GM12878 (cell line): Measurements from ENCODE around the gene KIF5A. TPM values are rescaled to one million over a fixed set of nuclear protein-coding genes. Genes with fewer than 3 reads are reported as not detected.

Source experiments
- ATAC-seq: fragments of 200-7000 bp; cut with Tn5 transposase; 3 replicates; pipeline ENCODE4 v1.9.1; 2020; ENCODE audit warnings: mild to moderate bottlenecking, moderate library complexity
- BruUV-seq: library from RNA; stranded (reverse); fragments of 400-500 nt; replicated peaks from 2 replicates; lab custom pipeline; 2021; lab: Mats Ljungman, UMichigan
- CTCF ChIA-PET: fragments of 300-600 bp; sonication (Branson Sonifier 250); formaldehyde crosslinking; extraction: SDS; loops from one replicate; lab custom pipeline; 2021; ENCODE audit warnings: inconsistent platforms; lab: Yijun Ruan, JAX
- POLR2A ChIA-PET: fragments of 350-600 bp; formaldehyde crosslinking; extraction: SDS; loops from one replicate; lab custom pipeline; 2021; ENCODE audit warnings: inconsistent platforms; lab: Charles Lee
- RAD21 ChIA-PET: fragments of 300-600 bp; sonication (Branson Sonifier 250); formaldehyde crosslinking; loops from one replicate; lab custom pipeline; 2023; ENCODE audit warnings: antibody characterized with exemption; ENCODE audit not compliant: unreplicated experiment; lab: Charles Lee
- SMC1A ChIA-PET: fragments of 300-600 bp; sonication (Branson Sonifier 250); formaldehyde crosslinking; loops from one replicate; lab custom pipeline; 2023; ENCODE audit not compliant: unreplicated experiment, uncharacterized antibody; lab: Charles Lee
- DNase-seq: peaks from one replicate; pipeline ENCODE4 v3.0.0-alpha.2; 2011; ENCODE audit warnings: low read depth, low spot score
- FAIRE-seq: peaks from 3 replicates; lab custom pipeline; 2011; peaks lifted over from hg19 to GRCh38; lab: Jason Lieb, UNC
- H2AFZ ChIP-seq: 2 replicates; pipeline ENCODE4 v1.6.0; 2011; ENCODE audit warnings: low read depth, low read length, control low read depth; ENCODE audit not compliant: control insufficient read depth
- H3K27ac ChIP-seq: 2 replicates; pipeline ENCODE4 v1.5.1; 2011; ENCODE audit warnings: control low read depth; ENCODE audit not compliant: control insufficient read depth, insufficient read depth
- H3K27me3 ChIP-seq, 2 experiments: replicated peaks in 1 of 2; 2 replicates each; pipeline versions ENCODE4 v1.6.0 to v1.6.1; 2011; ENCODE audit warnings: low read length in 1 of 2; ENCODE audit not compliant: control insufficient read depth in 2 of 2, insufficient read depth in 2 of 2
- H3K36me3 ChIP-seq, 2 experiments: 2 replicates each; pipeline ENCODE4 v1.5.1; 2011; ENCODE audit warnings: low read length in 1 of 2; ENCODE audit not compliant: control insufficient read depth in 2 of 2, insufficient read depth in 2 of 2
- H3K4me1 ChIP-seq: 2 replicates; pipeline ENCODE4 v1.6.1; 2011; ENCODE audit warnings: mild to moderate bottlenecking, low read length, moderate library complexity, mixed read lengths; ENCODE audit not compliant: control insufficient read depth, insufficient read depth
- H3K4me2 ChIP-seq: 2 replicates; pipeline ENCODE4 v1.6.0; 2011; ENCODE audit warnings: control low read depth; ENCODE audit not compliant: control insufficient read depth, insufficient read depth
- H3K4me3 ChIP-seq: fragments of 200-600 bp; sonication (generic); 2 replicates; pipeline ENCODE4 v1.5.1; 2016
- H3K79me2 ChIP-seq: 2 replicates; pipeline ENCODE4 v1.6.0; 2011; ENCODE audit warnings: low read length; ENCODE audit not compliant: control insufficient read depth, insufficient read depth
- H3K9ac ChIP-seq: 2 replicates; pipeline ENCODE4 v1.8.0; 2011; ENCODE audit warnings: low read length, control low read depth, mixed read lengths; ENCODE audit not compliant: control insufficient read depth, insufficient read depth
- H3K9me3 ChIP-seq: replicated peaks from 3 replicates; pipeline ENCODE4 v1.5.1; 2011; ENCODE audit warnings: mild to moderate bottlenecking, low read length; ENCODE audit not compliant: control insufficient read depth, insufficient read depth
- H4K20me1 ChIP-seq: 2 replicates; pipeline ENCODE4 v1.6.0; 2011; ENCODE audit not compliant: control insufficient read depth, insufficient read depth
- KDM1A ChIP-seq: fragments of 200-600 bp; sonication (generic); IDR thresholded peaks from 2 replicates; pipeline ENCODE4 v1.6.1; 2016; ENCODE audit warnings: borderline replicate concordance
- NFXL1 ChIP-seq: fragments of 450-650 bp; IDR thresholded peaks from 2 replicates; pipeline ENCODE4 v1.6.1; 2017; ENCODE audit warnings: antibody characterized with exemption, mild to moderate bottlenecking, borderline replicate concordance
- NFYA ChIP-seq: IDR thresholded peaks from 2 replicates; pipeline ENCODE4 v1.6.1; 2011; ENCODE audit warnings: low read depth, mild to moderate bottlenecking, low read length, improper control_type of control experiment, borderline replicate concordance
- RFX5 ChIP-seq: IDR thresholded peaks from 2 replicates; pipeline ENCODE4 v1.6.1; 2011; ENCODE audit warnings: low read depth, low read length, improper control_type of control experiment
- SMARCA5 ChIP-seq: fragments of 450-650 bp; IDR thresholded peaks from 2 replicates; pipeline ENCODE4 v1.6.1; 2017; ENCODE audit warnings: mild to moderate bottlenecking
- STAT3 ChIP-seq: IDR thresholded peaks from 2 replicates; pipeline ENCODE4 v1.6.1; 2011; ENCODE audit warnings: low read depth, low read length, improper control_type of control experiment
- WGBS: methylation state at CpG from one replicate; pipeline ENCODE4 v1.1.6; 2016; ENCODE audit warnings: low lambda C conversion rate; ENCODE audit not compliant: insufficient replicate concordance, insufficient coverage; ENCODE audit errors: missing lambda C conversion rate; 5-methylcytosine and 5-hydroxymethylcytosine counted together
- in situ Hi-C: fragments of 300-500 bp; cut with MboI; formaldehyde crosslinking; loops from 9 replicates; pipeline ENCODE4 v1.14.3; 2018; ENCODE audit warnings: mixed read lengths
- intact Hi-C: fragments of 100-400 bp; cut with micrococcal nuclease; formaldehyde crosslinking; loops from one replicate; pipeline ENCODE4 v1.14.2; 2022; ENCODE audit not compliant: unreplicated experiment
- polyA plus RNA-seq, 11 experiments: library from polyadenylated mRNA; depleted of rRNA in 4 of 11; unstranded in 6 of 11; stranded (reverse) in 5 of 11; fragments of >200 nt; fragmentation: Nextera tagmentation in 4 of 11; fragmentation: Illumina TruSeq in 1 of 11; extraction: Ambion mirVana in 4 of 11; extraction: Trizol in 1 of 11; gene quantifications; 1 replicate in 1 of 11; 2 replicates in 10 of 11; pipeline versions ENCODE4 v1.2.1 to v1.2.3, GENCODE V29; 2011 to 2016; ENCODE audit warnings: inconsistent platforms in 2 of 11, missing spikeins in 2 of 11, low read depth in 1 of 11
- total RNA-seq, 4 experiments: library from RNA; depleted of rRNA in 3 of 4; stranded (reverse); fragments of >200 nt in 3 of 4; fragmentation: Illumina TruSeq in 1 of 4; extraction: Trizol in 1 of 4; gene quantifications; 2 replicates each; pipeline versions ENCODE4 v1.2.1 to v1.2.3, GENCODE V29; 2013 to 2021
- TF ChIP-seq, protein P1 (sequence below): IDR thresholded peaks from 2 replicates; pipeline ENCODE4 v1.6.1; 2011; ENCODE audit warnings: borderline replicate concordance, low read depth, mild to moderate bottlenecking, moderate library complexity, low read length; ENCODE audit not compliant: insufficient read depth, poor library complexity, severe bottlenecking
- TF ChIP-seq, protein P2 (sequence below), 3 experiments: IDR thresholded peaks in 2 of 3; conservative IDR thresholded peaks in 1 of 3; 2 replicates each; pipeline ENCODE4 v1.5.1; 2011; ENCODE audit warnings: low read depth in 3 of 3, low read length in 3 of 3, mild to moderate bottlenecking in 3 of 3, control low read depth in 2 of 3, moderate library complexity in 2 of 3, inconsistent platforms in 1 of 3, mixed read lengths in 1 of 3; ENCODE audit not compliant: control insufficient read depth in 2 of 3, insufficient read depth in 1 of 3; ENCODE audit errors: extremely low read depth in 1 of 3

Gene KIF5A
- total and polyA plus RNA-seq, 10 of the 15 experiments (the other 5 are each of a cell fraction or from before 2014, with no cell fraction given), result 0.35 to 2.9 (median 0.97) TPM

GRCh38 chr12:57619434-57620244 lies 69.8 kb downstream of the KIF5A start:
- Histone ChIP-seq H3K27ac (no peak overlapping the region), H3K36me3 (no peaks in the 10 kb centered on the region), H3K9ac (no peak overlapping the region), H3K4me1 (peaks cover 6% of the 10 kb centered on the region), H3K27me3 (peaks cover 24 to 25% of the 10 kb centered on the region in 2 experiments; a peak in 3 of 4 replicates), H3K4me3 (no peak overlapping the region), H3K4me2 (no peak overlapping the region), H3K79me2 (no peaks in the 10 kb centered on the region), H3K9me3 (no peaks in the 10 kb centered on the region), H2AFZ (no peak overlapping the region), H4K20me1 (no peaks in the 10 kb centered on the region)
- SMC1A ChIA-PET, result interaction anchor here (1.9 kb wide), 1 partner anchor 29 kb away, joined by 4 read pairs; the partner anchor contains the start of gene PIP4K2C
- CTCF ChIA-PET, result interaction anchor here (0.7 to 7.8 kb wide), 8 partner anchors 20 to 161 kb away, joined by 3 to 119 read pairs (median 4); partner anchors contain the start of gene DCTN2
- in situ Hi-C loops, result no loop called here
- DNase-seq, result no peak
- no peak for FAIRE-seq
- ATAC-seq, result no peak
- POLR2A ChIA-PET, result no interaction called here
- BruUV-seq, result no TSS peak
- intact Hi-C loops, result loop anchor here (5.0 kb wide), 1 partner anchor 162 kb away; the partner anchor contains the start of genes GLI1 and INHBE
- WGBS, result 20% methylated on average over 46 of the region's 46 CpGs
- no peak for TF ChIP-seq STAT3
- RAD21 ChIA-PET, result interaction anchor here (0.6 to 2.9 kb wide), 2 partner anchors 36 to 957 kb away, joined by 3 to 28 read pairs; no protein-coding TSS in a partner anchor

DNA sequence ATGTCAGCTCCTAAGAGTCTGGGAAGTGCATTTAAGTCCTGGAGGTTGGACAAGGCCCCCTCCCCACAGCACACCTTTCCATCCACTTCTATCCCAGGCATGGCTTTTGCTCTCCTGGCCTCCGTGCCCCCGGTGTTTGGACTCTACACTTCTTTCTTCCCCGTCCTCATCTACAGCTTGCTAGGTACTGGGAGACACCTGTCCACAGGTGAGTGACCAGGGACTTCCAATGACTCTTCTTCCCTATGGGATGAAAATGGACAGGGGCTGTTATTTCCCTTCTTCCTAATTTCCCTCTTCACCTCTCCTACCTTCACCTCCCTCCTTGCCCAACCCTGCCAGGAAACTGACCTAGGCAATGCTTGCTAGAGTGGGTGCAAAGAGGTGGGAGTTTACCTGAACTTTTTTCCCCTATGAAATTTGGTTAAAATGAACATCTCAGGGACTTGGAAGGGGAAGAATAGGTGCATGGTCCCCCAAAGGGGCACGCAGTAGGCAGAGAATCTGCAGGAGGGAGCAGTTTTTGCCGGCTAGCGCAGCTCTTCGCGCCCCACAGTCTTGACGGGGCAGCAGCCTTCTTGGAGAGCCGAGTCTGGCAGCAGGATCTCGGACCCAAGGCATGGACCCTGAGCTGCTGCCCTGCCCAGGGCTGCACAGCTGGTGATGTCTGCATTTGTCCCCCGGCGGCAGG lies 70.5 kb downstream of the KIF5A start:
- Histone ChIP-seq H3K79me2 (no peaks in the 10 kb centered on the region), H3K27me3 (peaks cover 24 to 25% of the 10 kb centered on the region in 2 experiments; a peak in 3 of 4 replicates), H3K9me3 (no peaks in the 10 kb centered on the region), H3K4me2 (no peak overlapping the region), H3K4me1 (peaks cover 6% of the 10 kb centered on the region), H3K4me3 (no peak overlapping the region), H3K36me3 (no peaks in the 10 kb centered on the region), H3K27ac (no peak overlapping the region), H4K20me1 (no peaks in the 10 kb centered on the region), H3K9ac (no peak overlapping the region), H2AFZ (no peak overlapping the region)
- no TSS peak for BruUV-seq
- 10% methylated on average over 13 of the region's 13 CpGs for WGBS
- in situ Hi-C loops (no loop called here), intact Hi-C loops (loop anchor here (5.0 kb wide), 1 partner anchor 163 kb away; the partner anchor contains the start of genes GLI1 and INHBE)
- POLR2A ChIA-PET, result interaction anchor here (1.0 to 1.2 kb wide), 2 partner anchors 9 to 38 kb away, joined by 3 read pairs; partner anchors contain the start of gene ARHGEF25
- RAD21 ChIA-PET, result interaction anchor here (1.1 to 2.9 kb wide), 2 partner anchors 37 to 161 kb away, joined by 4 to 28 read pairs; partner anchors contain the start of gene GLI1
- no peak for DNase-seq
- ATAC-seq, result no peak
- no peak for FAIRE-seq
- SMC1A ChIA-PET, result interaction anchor here (0.9 to 1.9 kb wide), 8 partner anchors 27 to 162 kb away, joined by 3 to 7 read pairs (median 4); partner anchors contain the start of gene PIP4K2C
- CTCF ChIA-PET, result interaction anchor here (0.6 to 7.8 kb wide), 17 partner anchors 9 to 162 kb away, joined by 3 to 119 read pairs (median 5); partner anchors contain the start of genes ARHGEF25, DCTN2 and PIP4K2C
- TF ChIP-seq KDM1A (no peak), NFXL1 (no peak), SMARCA5 (no peak), RFX5 (no peak), NFYA (no peak)
- TF ChIP-seq, protein P1, sequence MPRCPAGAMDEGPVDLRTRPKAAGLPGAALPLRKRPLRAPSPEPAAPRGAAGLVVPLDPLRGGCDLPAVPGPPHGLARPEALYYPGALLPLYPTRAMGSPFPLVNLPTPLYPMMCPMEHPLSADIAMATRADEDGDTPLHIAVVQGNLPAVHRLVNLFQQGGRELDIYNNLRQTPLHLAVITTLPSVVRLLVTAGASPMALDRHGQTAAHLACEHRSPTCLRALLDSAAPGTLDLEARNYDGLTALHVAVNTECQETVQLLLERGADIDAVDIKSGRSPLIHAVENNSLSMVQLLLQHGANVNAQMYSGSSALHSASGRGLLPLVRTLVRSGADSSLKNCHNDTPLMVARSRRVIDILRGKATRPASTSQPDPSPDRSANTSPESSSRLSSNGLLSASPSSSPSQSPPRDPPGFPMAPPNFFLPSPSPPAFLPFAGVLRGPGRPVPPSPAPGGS, result no peak
- TF ChIP-seq, protein P2, sequence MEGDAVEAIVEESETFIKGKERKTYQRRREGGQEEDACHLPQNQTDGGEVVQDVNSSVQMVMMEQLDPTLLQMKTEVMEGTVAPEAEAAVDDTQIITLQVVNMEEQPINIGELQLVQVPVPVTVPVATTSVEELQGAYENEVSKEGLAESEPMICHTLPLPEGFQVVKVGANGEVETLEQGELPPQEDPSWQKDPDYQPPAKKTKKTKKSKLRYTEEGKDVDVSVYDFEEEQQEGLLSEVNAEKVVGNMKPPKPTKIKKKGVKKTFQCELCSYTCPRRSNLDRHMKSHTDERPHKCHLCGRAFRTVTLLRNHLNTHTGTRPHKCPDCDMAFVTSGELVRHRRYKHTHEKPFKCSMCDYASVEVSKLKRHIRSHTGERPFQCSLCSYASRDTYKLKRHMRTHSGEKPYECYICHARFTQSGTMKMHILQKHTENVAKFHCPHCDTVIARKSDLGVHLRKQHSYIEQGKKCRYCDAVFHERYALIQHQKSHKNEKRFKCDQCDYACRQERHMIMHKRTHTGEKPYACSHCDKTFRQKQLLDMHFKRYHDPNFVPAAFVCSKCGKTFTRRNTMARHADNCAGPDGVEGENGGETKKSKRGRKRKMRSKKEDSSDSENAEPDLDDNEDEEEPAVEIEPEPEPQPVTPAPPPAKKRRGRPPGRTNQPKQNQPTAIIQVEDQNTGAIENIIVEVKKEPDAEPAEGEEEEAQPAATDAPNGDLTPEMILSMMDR (IDR thresholded peaks at IDR 0.05 in 2 of 3, conservative IDR thresholded peaks at IDR 0.05 in 1 of 3; ENCODE audit: control insufficient read depth in 2 of 3, extremely low read depth in 1 of 3, insufficient read depth in 1 of 3, low read depth in 3 of 3, low read length in 3 of 3), result no peak
